Smooth muscle cell of the brain vasculature (primary cell): ENCODE results near the gene JADE1.

Source experiments
- DNase-seq: peaks from one replicate; pipeline ENCODE4 v3.0.0-alpha.2; 2012; ENCODE audit warnings: low read depth, low spot score

The JADE1 gene

GRCh38 chr4:128810331-128810870 is 901 bp downstream of the JADE1 start:
- DNase-seq: no peak

- no peak for DNase-seq
These were observed 1.5 kb downstream of the JADE1 start for GRCh38 chr4:128810871-128811570.

GRCh38 chr4:128811571-128812441 is 2.3 kb downstream of the JADE1 start:
- no peak for DNase-seq

GRCh38 chr4:128812442-128813235 is 3.1 kb downstream of the JADE1 start:
- DNase-seq: no peak

- DNase-seq: no peak
These were observed 4.5 kb downstream of the JADE1 start for GRCh38 chr4:128813965-128814364.

- DNase-seq: no peak
These were observed 8.9 kb downstream of the JADE1 start for GRCh38 chr4:128818442-128818841.

GRCh38 chr4:128819082-128819742 is 9.7 kb downstream of the JADE1 start:
- DNase-seq: no peak

- no peak for DNase-seq
These were observed 11.2 kb downstream of the JADE1 start for GRCh38 chr4:128820671-128821070.

GRCh38 chr4:128821151-128821550 is 11.7 kb downstream of the JADE1 start:
- DNase-seq: no peak

GRCh38 chr4:128823025-128823661 is 13.6 kb downstream of the JADE1 start:
- no peak for DNase-seq

- no peak for DNase-seq
These were observed 15.7 kb downstream of the JADE1 start for GRCh38 chr4:128825226-128825625.

- DNase-seq: no peak
These were observed 17.8 kb downstream of the JADE1 start for GRCh38 chr4:128827296-128827695.

- DNase-seq: no peak
These were observed 21.5 kb downstream of the JADE1 start for GRCh38 chr4:128830906-128831503.

GRCh38 chr4:128831531-128832242 is 22.2 kb downstream of the JADE1 start:
- DNase-seq: no peak

GRCh38 chr4:128832243-128832625 is 22.7 kb downstream of the JADE1 start:
- no peak for DNase-seq

GRCh38 chr4:128835498-128836222 is 26.2 kb downstream of the JADE1 start:
- no peak for DNase-seq

GRCh38 chr4:128837198-128837597 is 27.7 kb downstream of the JADE1 start:
- DNase-seq: no peak

GRCh38 chr4:128837679-128838078 is 28.2 kb downstream of the JADE1 start:
- DNase-seq: no peak

GRCh38 chr4:128840711-128841318 is 31.3 kb downstream of the JADE1 start:
- no peak for DNase-seq
